AG04449 (cell line): ENCODE data around the gene WNT11.

ENCODE experiments used
- CTCF ChIA-PET: fragments of 350-600 bp; formaldehyde crosslinking; extraction: SDS; loops from one replicate; lab custom pipeline; 2021; ENCODE audit warnings: antibody characterized with exemption; lab: Yijun Ruan, JAX
- POLR2A ChIA-PET: fragments of 400-600, 350-600 bp; formaldehyde crosslinking; extraction: SDS; loops from one replicate; lab custom pipeline; 2020; ENCODE audit warnings: antibody characterized with exemption, inconsistent platforms; lab: Yijun Ruan, JAX
- DNase-seq: peaks from one replicate; pipeline ENCODE4 v3.0.0-alpha.2; 2010; ENCODE audit warnings: low read depth, low spot score
- H3K4me3 ChIP-seq: 2 replicates; pipeline ENCODE4 v1.5.1; 2011; ENCODE audit warnings: low read depth, mild to moderate bottlenecking, control low read depth, low read length
- TF ChIP-seq, protein P1 (sequence below): IDR thresholded peaks from one replicate; pipeline ENCODE4 v1.5.1; 2011; ENCODE audit warnings: mild to moderate bottlenecking, moderate library complexity, low read length, control low read depth, inconsistent platforms; ENCODE audit not compliant: insufficient read depth; ENCODE audit errors: missing control alignments

WNT11 gene

GRCh38 chr11:76197332-76197731 is 9.0 kb downstream of the WNT11 start:
- TF ChIP-seq, protein P1, sequence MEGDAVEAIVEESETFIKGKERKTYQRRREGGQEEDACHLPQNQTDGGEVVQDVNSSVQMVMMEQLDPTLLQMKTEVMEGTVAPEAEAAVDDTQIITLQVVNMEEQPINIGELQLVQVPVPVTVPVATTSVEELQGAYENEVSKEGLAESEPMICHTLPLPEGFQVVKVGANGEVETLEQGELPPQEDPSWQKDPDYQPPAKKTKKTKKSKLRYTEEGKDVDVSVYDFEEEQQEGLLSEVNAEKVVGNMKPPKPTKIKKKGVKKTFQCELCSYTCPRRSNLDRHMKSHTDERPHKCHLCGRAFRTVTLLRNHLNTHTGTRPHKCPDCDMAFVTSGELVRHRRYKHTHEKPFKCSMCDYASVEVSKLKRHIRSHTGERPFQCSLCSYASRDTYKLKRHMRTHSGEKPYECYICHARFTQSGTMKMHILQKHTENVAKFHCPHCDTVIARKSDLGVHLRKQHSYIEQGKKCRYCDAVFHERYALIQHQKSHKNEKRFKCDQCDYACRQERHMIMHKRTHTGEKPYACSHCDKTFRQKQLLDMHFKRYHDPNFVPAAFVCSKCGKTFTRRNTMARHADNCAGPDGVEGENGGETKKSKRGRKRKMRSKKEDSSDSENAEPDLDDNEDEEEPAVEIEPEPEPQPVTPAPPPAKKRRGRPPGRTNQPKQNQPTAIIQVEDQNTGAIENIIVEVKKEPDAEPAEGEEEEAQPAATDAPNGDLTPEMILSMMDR, result no peak
- DNase-seq, result no peak
- ChIA-PET CTCF (interaction anchor here (0.8 to 8.7 kb wide), 4 partner anchors 11 to 300 kb away, joined by 3 to 82 read pairs (median 4); no protein-coding TSS in a partner anchor), POLR2A (no interaction called here)
- H3K4me3 ChIP-seq, result no peak overlapping the region

DNA sequence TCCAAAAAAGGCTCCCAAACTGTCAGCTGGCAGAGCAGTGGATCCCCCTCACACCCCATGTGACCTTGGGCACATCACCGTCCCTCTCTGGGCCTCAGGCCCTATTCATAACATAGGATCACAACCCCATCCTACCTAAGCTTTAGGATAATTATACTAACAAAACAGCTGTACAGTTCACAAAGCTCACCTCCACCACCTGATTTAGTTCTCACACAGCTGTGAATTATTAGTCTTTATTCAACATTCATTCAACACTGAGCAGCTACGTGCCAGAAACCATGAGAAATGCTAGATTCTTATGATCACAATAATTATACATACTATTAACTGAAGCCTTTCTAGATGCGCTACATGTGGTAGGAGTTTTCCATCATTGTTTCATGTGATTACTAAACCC is 9.5 kb downstream of the WNT11 start:
- TF ChIP-seq, protein P1, result no peak
- POLR2A ChIA-PET, result no interaction called here
- CTCF ChIA-PET, result interaction anchor here (0.8 to 8.7 kb wide), 3 partner anchors 11 to 300 kb away, joined by 3 to 82 read pairs (median 3); no protein-coding TSS in a partner anchor
- DNase-seq, result no peak
- H3K4me3 ChIP-seq, result no peak overlapping the region

- TF ChIP-seq, protein P1, result no peak
- DNase-seq, result no peak
- ChIA-PET CTCF (interaction anchor here (1.4 to 8.7 kb wide), 2 partner anchors 11 to 14 kb away, joined by 3 to 82 read pairs; no protein-coding TSS in a partner anchor), POLR2A (interaction anchor here (1.0 kb wide), 1 partner anchor 15 kb away, joined by 3 read pairs; no protein-coding TSS in a partner anchor)
- no peak overlapping the region for H3K4me3 ChIP-seq
Measured at GRCh38 chr11:76194872-76195668, 11.2 kb downstream of the WNT11 start.

GRCh38 chr11:76193219-76193618 is 13.1 kb downstream of the WNT11 start:
- no peak for DNase-seq
- no peak overlapping the region for H3K4me3 ChIP-seq
- POLR2A ChIA-PET, result no interaction called here
- CTCF ChIA-PET, result interaction anchor here (2.7 to 3.9 kb wide), 2 partner anchors 15 to 126 kb away, joined by 7 to 24 read pairs; no protein-coding TSS in a partner anchor
- TF ChIP-seq, protein P1, result no peak

GRCh38 chr11:76190376-76190775 is 15.9 kb downstream of the WNT11 start:
- CTCF ChIA-PET, result interaction anchor here (1.5 to 3.9 kb wide), 3 partner anchors 13 to 293 kb away, joined by 5 to 24 read pairs (median 6); no protein-coding TSS in a partner anchor
- TF ChIP-seq, protein P1, result no peak

DNA sequence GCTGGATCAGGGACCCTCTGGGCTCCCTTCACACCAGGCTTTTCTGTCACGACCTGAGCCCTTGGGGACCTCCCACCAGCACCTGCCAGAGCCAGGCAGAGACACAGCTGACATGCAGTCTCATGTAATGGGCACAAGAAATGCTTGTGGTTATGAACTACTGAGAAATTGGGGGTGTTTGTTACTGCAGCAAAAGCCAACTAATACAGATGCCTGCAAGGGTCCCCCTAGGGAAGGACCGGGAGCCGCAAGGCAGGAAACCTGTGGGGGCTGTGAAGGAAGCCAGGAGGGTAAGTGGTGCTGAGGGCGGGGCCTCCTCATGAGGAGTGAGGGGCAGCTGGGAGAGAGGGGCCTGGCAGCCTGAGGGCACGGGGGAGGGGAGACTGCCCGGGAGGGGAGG is 16.6 kb downstream of the WNT11 start:
- ChIA-PET CTCF (interaction anchor here (1.5 to 3.9 kb wide), 2 partner anchors 19 to 293 kb away, joined by 6 to 24 read pairs; no protein-coding TSS in a partner anchor), POLR2A (no interaction called here)
- no peak overlapping the region for H3K4me3 ChIP-seq
- DNase-seq, result no peak
- TF ChIP-seq, protein P1, result no peak

More at GRCh38 chr11:76190376-76190775, 15.9 kb downstream of the WNT11 start:
- no peak overlapping the region for H3K4me3 ChIP-seq
- POLR2A ChIA-PET, result no interaction called here
- DNase-seq, result no peak
